Right atrium auricular region (tissue), 2 donors: ENCODE results near the gene CENPM. TPM values are rescaled to one million over a fixed set of nuclear protein-coding genes. Genes with fewer than 3 reads are reported as not detected.
A peak's percentile ranks its signal among the peaks of the same experiment; 100 is the strongest.

Experiments
- DNase-seq: peaks from one replicate; pipeline ENCODE4 v3.0.0-alpha.2; 2019; ENCODE audit warnings: low spot score
- H3K27ac ChIP-seq, 2 donors: fragments of 200-600 bp; sonication (generic); 1 replicate in 1 of 2; 2 replicates in 1 of 2; pipeline ENCODE4 v1.5.1; 2016 to 2019
- H3K27me3 ChIP-seq, 2 donors: fragments of 200-600 bp; sonication (generic); one replicate each; pipeline versions ENCODE4 v1.5.1 to v1.6.0; 2017 to 2019
- H3K36me3 ChIP-seq: fragments of 200-600 bp; sonication (generic); one replicate; pipeline ENCODE4 v1.5.1; 2016
- H3K4me1 ChIP-seq, 2 donors: fragments of 200-600 bp; sonication (generic); one replicate each; pipeline versions ENCODE4 v1.5.1 to v1.6.0; 2017 to 2019
- H3K4me3 ChIP-seq, 2 donors: fragments of 200-600 bp; sonication (generic); 1 replicate in 1 of 2; 2 replicates in 1 of 2; pipeline ENCODE4 v1.5.1; 2017 to 2019; ENCODE audit warnings: mild to moderate bottlenecking in 1 of 2, moderate library complexity in 1 of 2
- H3K9me3 ChIP-seq, 2 donors: fragments of 200-600 bp; sonication (generic); one replicate each; pipeline ENCODE4 v1.5.1; 2019
- total RNA-seq, 2 donors: library from RNA; depleted of rRNA; stranded (reverse); fragments of >200 nt; gene quantifications; one replicate each; pipeline ENCODE4 v1.1.0, GENCODE V29; 2016
- TF ChIP-seq, protein P1 (sequence below), 2 donors: fragments of 200-600 bp; sonication (generic); IDR thresholded peaks; one replicate each; pipeline ENCODE4 v1.5.1; 2019; ENCODE audit warnings: antibody characterized with exemption in 2 of 2

CENPM gene
- total RNA-seq, 2 donors from 2014 or later: not detected

DNA sequence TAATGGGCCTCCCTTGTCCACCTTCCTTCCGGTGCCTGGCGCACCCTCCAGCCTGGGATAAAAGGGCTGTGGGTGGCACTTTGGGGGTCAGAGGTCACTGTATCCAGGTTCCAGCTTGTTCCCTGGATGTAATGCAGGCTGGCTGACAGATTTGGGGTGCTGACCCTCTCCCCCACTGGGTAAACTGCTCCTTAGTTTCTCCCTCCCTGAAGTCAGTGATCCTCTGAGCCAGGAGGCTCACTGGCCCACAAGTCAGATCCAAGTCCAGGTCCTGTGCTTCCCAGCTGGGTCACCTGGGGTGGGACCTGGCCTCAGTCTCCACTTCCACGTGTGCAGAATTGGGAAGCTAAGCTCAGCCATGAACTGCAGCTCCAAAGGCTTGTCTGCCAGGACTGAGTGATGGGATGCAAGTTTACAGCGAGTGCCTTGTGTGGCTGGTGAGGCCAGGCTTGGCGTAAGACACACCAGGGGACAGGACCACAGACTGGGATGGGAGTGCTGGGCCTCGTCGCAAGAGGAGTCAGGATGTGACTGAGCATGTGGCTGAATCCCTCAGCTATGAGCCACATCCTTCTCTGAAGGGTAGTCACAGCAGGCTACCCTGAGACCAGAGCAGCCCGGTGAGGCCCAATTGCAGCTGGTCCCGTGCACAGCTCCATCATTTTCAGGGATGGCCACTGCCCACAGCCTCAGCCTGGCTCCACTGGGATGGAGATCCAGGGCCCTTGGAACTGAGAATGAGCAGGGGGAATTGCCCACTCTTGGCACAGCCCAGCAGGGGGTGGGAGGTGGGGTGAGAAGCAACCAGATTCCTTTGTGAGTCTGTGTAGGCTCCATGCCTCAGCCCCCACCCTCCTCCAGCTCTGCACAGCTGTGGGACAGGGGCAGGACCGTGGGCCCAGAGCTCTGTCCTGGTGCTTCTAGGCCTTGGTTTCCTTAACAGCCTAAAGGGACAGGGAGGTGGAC is 39.2 kb downstream of the CENPM start:
- no peak for DNase-seq
- Histone ChIP-seq H3K9me3 (no peaks in the 10 kb centered on the region), H3K4me3 (no peak overlapping the region), H3K27me3 (peaks cover 0 to 16% of the 10 kb centered on the region in 2 donors), H3K36me3 (peaks cover 16% of the 10 kb centered on the region), H3K27ac (no peak overlapping the region), H3K4me1 (peaks cover 0 to 35% of the 10 kb centered on the region in 2 donors)
- TF ChIP-seq, protein P1, sequence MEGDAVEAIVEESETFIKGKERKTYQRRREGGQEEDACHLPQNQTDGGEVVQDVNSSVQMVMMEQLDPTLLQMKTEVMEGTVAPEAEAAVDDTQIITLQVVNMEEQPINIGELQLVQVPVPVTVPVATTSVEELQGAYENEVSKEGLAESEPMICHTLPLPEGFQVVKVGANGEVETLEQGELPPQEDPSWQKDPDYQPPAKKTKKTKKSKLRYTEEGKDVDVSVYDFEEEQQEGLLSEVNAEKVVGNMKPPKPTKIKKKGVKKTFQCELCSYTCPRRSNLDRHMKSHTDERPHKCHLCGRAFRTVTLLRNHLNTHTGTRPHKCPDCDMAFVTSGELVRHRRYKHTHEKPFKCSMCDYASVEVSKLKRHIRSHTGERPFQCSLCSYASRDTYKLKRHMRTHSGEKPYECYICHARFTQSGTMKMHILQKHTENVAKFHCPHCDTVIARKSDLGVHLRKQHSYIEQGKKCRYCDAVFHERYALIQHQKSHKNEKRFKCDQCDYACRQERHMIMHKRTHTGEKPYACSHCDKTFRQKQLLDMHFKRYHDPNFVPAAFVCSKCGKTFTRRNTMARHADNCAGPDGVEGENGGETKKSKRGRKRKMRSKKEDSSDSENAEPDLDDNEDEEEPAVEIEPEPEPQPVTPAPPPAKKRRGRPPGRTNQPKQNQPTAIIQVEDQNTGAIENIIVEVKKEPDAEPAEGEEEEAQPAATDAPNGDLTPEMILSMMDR (IDR thresholded peaks at IDR 0.05): no peak

DNA sequence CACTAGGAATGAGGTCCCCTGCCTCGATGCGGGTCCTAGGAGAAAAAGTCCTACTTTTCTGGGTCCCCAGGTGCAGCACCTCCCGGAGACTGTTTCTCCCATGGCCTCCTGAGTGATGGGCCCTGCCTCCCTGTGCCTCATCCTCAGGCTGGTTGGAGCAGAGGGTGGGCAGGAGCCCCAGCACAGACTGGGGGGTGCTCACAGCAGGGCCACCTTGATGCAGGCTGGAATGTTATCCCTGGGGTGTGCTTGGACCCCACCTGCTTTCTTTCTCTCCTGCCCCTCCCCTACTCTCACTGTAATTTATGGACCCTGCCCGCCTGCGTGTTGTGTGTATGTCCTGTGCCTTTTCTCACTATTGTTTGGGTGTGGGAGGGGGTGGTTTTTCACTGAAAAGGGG is 40.1 kb downstream of the CENPM start:
- H3K9me3 ChIP-seq: no peaks in the 10 kb centered on the region
- H3K36me3 ChIP-seq: peaks cover 16% of the 10 kb centered on the region

DNA sequence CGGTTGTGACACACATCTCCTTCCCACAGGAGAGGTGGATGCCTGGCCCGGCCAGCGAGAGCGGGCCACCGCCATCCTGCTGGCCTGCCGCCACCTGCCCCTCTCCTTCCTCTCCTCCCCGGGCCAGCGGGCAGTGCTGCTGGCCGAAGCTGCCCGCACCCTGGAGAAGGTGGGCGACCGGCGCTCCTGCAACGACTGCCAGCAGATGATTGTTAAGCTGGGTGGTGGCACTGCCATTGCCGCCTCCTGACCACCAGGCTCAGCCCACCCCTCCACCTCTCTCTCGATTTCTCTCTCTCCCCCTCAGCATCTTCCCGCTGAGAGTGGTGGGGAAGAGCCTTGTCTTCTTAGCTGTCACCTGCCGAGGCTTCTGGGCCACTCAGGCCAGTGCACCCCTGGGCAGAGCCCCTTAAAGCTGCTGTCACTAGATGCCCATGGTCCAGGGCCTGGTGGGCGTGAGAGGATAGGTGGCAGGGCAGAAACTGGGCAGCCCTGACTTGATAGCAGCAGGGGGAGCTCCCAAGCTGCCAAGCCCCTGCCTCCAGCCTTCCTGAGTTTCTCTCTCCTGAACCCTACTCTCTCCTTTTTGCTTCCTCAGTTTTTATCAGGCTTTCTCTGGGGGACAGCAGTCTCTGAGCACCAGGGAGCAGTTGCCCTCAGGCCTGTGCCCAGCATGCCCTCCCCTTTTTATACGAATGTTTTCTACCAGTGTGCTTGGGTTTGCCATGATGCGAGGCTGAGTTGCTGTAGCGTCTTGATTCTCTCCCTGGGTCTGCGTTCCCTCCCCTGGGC is 41.3 kb downstream of the CENPM start:
- Histone ChIP-seq H3K9me3 (no peaks in the 10 kb centered on the region), H3K27me3 (peaks cover 0 to under 1% of the 10 kb centered on the region in 2 donors), H3K27ac (no peak overlapping the region), H3K4me3 (no peak overlapping the region), H3K36me3 (peaks cover 22% of the 10 kb centered on the region), H3K4me1 (peaks cover 0 to 28% of the 10 kb centered on the region in 2 donors)
- TF ChIP-seq, protein P1 (IDR thresholded peaks at IDR 0.05): no peak
- DNase-seq: no peak

More for the DNA sequence above, 40.1 kb downstream of the CENPM start:
- H3K27ac ChIP-seq: no peak overlapping the region
- no peak for DNase-seq
- peaks cover 0 to 35% of the 10 kb centered on the region in 2 donors for H3K4me1 ChIP-seq
- TF ChIP-seq, protein P1 (IDR thresholded peaks at IDR 0.05): no peak
- H3K27me3 ChIP-seq: peaks cover 0 to 11% of the 10 kb centered on the region in 2 donors
- H3K4me3 ChIP-seq: no peak overlapping the region

DNA sequence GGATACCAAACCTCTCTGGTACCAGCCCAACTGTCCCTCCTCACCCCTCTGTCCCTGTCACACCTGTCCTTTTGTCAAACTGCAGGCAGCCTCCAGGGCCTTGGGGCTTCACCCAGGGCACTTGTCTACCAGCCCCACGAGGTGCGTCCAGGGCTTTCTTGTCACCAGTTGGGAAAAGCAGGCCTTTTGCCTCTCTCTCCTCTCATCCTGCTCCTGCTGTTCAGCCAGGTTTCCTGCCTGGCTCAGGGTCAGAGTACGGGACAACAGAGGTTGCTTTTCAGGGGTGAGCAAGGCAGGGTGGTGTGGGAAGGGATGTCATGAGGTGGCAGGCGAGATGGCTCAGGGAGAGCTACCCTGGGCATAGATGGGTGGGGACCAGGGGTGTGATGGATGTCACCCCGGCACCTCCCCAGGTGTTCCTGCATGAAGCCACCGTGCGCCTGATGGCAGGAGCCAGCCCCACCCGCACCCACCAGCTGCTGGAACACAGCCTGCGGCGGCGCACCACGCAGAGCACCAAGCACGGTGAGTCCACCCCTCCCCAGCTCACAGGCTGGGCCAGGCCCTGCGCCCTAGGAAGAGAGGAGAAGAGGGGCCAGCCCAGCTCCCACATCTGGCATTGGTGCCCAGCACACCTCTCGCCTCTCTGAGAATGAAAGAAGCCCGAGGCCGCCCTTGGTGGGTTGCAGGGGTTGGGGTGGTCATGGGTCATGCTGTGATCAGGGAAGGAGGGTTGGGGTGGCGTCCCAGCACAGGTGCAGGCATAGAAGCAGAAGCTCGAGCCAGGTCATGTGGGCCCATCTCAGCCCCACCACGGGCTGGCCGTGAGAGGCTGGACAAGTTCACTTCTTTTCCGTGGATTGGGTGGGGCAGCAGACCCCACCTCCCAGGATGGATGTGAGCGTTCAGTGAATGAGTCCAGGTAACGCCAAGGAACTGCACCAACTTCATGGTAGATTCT is 42.2 kb downstream of the CENPM start:
- Histone ChIP-seq H3K27ac (no peak overlapping the region), H3K36me3 (peaks cover 30% of the 10 kb centered on the region), H3K9me3 (no peaks in the 10 kb centered on the region), H3K27me3 (no peaks in the 10 kb centered on the region), H3K4me1 (peaks cover 0 to 28% of the 10 kb centered on the region in 2 donors), H3K4me3 (no peak overlapping the region)
- TF ChIP-seq, protein P1 (IDR thresholded peaks at IDR 0.05): no peak
- DNase-seq: no peak

DNA sequence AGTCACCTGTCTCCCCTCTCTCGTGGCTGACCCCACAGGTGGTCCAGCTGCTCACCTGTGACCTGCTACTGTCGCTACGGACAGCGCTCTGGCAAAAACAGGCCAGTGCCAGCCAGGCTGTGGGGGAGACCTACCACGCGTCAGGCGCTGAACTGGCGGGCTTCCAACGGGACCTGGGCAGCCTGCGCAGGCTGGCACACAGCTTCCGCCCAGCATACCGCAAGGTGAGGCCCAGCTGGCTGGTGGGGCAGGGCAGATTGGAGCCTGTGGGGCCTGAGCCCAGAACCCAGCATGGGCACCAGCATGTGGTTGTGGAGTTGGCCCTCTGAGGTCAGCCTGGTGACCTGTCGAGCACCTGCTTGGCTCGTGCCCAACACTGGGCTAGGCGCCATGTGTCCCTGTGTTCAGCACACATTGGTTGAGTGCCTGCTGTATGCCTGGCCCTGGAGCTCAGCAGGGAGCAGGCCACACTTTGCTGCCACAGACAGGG is 44.0 kb downstream of the CENPM start:
- Histone ChIP-seq H3K36me3 (peaks cover 34% of the 10 kb centered on the region), H3K4me1 (peaks cover 0 to 34% of the 10 kb centered on the region in 2 donors), H3K27me3 (no peaks in the 10 kb centered on the region), H3K4me3 (no peak overlapping the region), H3K27ac (peak overlapping the region; percentile 54 to 67), H3K9me3 (no peaks in the 10 kb centered on the region)
- DNase-seq: no peak
- TF ChIP-seq, protein P1 (IDR thresholded peaks at IDR 0.05): no peak
